Cardiac fibroblast (primary cell): ENCODE results near the gene SFT2D2.

ENCODE experiments used
- DNase-seq, 2 donors: peaks; one replicate each; pipeline versions ENCODE4 v3.0.0 to v3.0.0-alpha.2; 2010; ENCODE audit warnings: low read depth in 2 of 2
- H3K4me3 ChIP-seq, 2 donors: replicated peaks in 1 of 2; 1 replicate in 1 of 2; 2 replicates in 1 of 2; pipeline ENCODE4 v1.5.1; 2011; ENCODE audit warnings: low read depth in 2 of 2, low read length in 2 of 2, mild to moderate bottlenecking in 2 of 2, moderate library complexity in 1 of 2
- TF ChIP-seq, protein P1 (sequence below): IDR thresholded peaks from one replicate; pipeline ENCODE4 v1.5.1; 2011; ENCODE audit warnings: low read depth, mild to moderate bottlenecking, low read length, inconsistent platforms

SFT2D2 gene

DNA sequence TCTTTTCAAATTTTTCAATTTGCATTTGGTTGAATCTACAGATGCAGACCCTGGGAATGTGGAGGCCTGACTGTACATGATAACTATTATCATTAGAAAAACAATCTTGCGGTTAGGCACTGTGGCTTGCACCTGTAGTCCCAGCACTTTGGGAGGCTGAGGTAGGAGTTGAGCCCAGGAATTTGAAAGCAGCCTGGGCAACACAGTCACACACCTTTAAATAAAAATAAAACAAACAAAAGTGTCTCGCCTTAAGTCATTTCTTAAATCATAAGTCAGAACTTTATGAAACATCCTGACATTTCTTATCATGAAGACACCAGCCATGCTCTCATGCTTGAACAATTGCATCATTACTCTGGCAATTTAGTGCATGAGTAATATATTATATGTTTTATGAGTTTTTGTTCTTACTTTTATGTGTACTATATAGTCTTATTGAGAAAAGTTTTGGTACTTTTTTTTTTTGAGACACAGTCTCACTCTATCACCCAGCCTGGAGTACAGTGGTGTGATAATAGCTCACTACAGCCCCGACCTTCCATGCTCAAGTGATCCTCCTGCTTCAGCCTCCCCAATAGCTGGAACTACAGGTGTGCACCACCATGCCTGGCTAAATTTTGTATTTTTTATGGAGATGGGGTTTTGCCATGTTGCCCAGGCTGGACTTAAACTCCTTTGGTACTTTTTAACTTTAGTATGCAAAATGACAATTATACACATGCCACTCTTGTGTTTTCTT, 62.7 kb downstream of the SFT2D2 start:
- peak; percentile 50 to 64 for DNase-seq
- no peak overlapping the region for H3K4me3 ChIP-seq
- TF ChIP-seq, protein P1, sequence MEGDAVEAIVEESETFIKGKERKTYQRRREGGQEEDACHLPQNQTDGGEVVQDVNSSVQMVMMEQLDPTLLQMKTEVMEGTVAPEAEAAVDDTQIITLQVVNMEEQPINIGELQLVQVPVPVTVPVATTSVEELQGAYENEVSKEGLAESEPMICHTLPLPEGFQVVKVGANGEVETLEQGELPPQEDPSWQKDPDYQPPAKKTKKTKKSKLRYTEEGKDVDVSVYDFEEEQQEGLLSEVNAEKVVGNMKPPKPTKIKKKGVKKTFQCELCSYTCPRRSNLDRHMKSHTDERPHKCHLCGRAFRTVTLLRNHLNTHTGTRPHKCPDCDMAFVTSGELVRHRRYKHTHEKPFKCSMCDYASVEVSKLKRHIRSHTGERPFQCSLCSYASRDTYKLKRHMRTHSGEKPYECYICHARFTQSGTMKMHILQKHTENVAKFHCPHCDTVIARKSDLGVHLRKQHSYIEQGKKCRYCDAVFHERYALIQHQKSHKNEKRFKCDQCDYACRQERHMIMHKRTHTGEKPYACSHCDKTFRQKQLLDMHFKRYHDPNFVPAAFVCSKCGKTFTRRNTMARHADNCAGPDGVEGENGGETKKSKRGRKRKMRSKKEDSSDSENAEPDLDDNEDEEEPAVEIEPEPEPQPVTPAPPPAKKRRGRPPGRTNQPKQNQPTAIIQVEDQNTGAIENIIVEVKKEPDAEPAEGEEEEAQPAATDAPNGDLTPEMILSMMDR = no peak

- TF ChIP-seq, protein P1 = no peak
These were observed 65.5 kb downstream of the SFT2D2 start for GRCh38 chr1:168291222-168291837.

GRCh38 chr1:168293356-168293755, 67.6 kb downstream of the SFT2D2 start:
- H3K4me3 ChIP-seq = no peak overlapping the region
- DNase-seq = peak in 1 of 2 donors; percentile 36
- TF ChIP-seq, protein P1 = no peak

More at GRCh38 chr1:168291222-168291837, 65.5 kb downstream of the SFT2D2 start:
- no peak overlapping the region for H3K4me3 ChIP-seq
- no peak for DNase-seq

DNA sequence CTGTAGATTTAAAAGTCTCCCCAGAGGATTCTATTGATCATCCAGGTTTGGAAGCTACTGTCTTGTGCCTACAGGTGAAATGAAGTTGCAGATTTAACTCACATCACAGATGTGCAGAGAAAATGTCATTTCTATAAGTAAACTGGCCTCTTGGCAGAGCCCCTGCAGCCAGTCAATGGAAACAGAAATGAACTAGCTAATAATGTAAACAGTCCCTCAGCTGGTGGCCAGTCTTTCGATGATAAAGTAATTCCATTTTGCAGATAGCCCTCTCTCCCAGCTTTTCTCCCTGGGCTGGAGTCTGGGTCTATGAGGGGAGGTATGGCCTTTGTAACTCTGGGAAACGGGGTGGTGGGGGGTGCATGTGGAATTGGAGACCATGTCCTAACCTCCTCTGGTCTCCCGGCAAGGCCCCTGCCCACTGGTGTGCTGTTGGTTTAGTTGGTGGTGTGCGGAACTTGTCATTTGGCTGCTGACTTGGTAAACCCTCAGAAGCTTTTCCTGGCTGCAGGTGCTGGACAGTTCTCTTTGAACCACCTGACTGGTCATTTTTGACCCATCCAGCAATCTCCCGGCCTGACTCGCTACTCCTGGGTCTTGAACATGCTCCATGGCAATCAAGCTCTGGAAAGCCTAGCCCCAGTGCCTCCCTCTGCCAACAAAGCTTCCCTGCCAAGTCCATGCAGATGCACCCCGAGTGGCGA, 69.8 kb downstream of the SFT2D2 start:
- TF ChIP-seq, protein P1 = no peak
- H3K4me3 ChIP-seq = no peak overlapping the region
- no peak for DNase-seq

GRCh38 chr1:168297019-168297730, 71.4 kb downstream of the SFT2D2 start:
- TF ChIP-seq, protein P1 = no peak
- no peak for DNase-seq
- H3K4me3 ChIP-seq = no peak overlapping the region

DNA sequence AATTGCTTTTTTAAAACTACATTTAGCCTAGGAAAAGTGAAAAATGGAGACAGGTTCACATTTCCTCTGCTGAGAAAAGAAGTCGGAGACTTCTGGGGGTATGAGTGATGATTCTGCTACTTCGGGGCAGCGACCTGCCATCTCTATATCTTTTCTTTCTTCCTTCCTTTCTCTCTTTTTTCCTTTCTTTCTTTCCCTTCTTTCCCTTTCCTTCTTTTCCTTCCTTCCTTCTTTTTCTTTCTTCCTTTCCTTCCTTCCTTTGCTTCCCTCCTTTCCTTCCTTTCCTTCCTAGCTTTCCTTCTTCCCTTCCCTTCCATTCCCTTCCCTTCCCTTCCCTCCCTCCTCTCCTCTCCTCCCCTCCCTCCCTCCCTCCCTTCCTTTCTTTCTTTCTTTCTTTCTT, 72.6 kb downstream of the SFT2D2 start:
- TF ChIP-seq, protein P1 = no peak
- H3K4me3 ChIP-seq = no peak overlapping the region
- no peak for DNase-seq
